GM12873 (cell line): Measurements from ENCODE around the gene EPB41.

ENCODE experiments used
- CTCF ChIP-seq: IDR thresholded peaks from 2 replicates; pipeline ENCODE4 v1.5.1; 2012; ENCODE audit warnings: low read depth, mild to moderate bottlenecking, moderate library complexity, low read length, control low read depth; ENCODE audit not compliant: insufficient read depth; ENCODE audit errors: missing control alignments

Gene EPB41

GRCh38 chr1:29121936-29122681 lies 207.7 kb downstream of the EPB41 start:
- TF ChIP-seq CTCF = no peak

GRCh38 chr1:29122682-29123052 lies 208.3 kb downstream of the EPB41 start:
- TF ChIP-seq CTCF = no peak

GRCh38 chr1:29123053-29123886 lies 208.9 kb downstream of the EPB41 start:
- TF ChIP-seq CTCF = no peak

- no peak for TF ChIP-seq CTCF
These were observed 209.6 kb downstream of the EPB41 start, which contains the start of gene TMEM200B for GRCh38 chr1:29123887-29124365. Gene TMEM200B, minus strand, starts transcription at chr1:29123903. Its CDS starts 2,075 bp downstream, at chr1:29121828.

- peak; percentile 8 for TF ChIP-seq CTCF
These were observed 210.2 kb downstream of the EPB41 start for GRCh38 chr1:29124366-29125236.

- TF ChIP-seq CTCF = no peak
These were observed 210.9 kb downstream of the EPB41 start for GRCh38 chr1:29125237-29125641.
